HL-60 (cell line): ENCODE results near the gene SEC24D.

ENCODE experiments used
- POLR2AphosphoS5 ChIP-seq: IDR thresholded peaks from 2 replicates; pipeline ENCODE4 v1.6.1; 2012; ENCODE audit warnings: low read depth
- SPI1 ChIP-seq: IDR thresholded peaks from 2 replicates; pipeline ENCODE4 v1.6.1; 2012; ENCODE audit warnings: low read depth, mild to moderate bottlenecking, borderline replicate concordance
- TF ChIP-seq, protein P1 (sequence below): IDR thresholded peaks from one replicate; pipeline ENCODE4 v1.5.1; 2011; ENCODE audit warnings: low read length, control low read depth, inconsistent platforms; ENCODE audit not compliant: insufficient read depth
- TF ChIP-seq, protein P2 (sequence below): IDR thresholded peaks from 2 replicates; pipeline ENCODE4 v1.6.1; 2012; ENCODE audit warnings: low read depth; ENCODE audit not compliant: insufficient replicate concordance

DNA sequence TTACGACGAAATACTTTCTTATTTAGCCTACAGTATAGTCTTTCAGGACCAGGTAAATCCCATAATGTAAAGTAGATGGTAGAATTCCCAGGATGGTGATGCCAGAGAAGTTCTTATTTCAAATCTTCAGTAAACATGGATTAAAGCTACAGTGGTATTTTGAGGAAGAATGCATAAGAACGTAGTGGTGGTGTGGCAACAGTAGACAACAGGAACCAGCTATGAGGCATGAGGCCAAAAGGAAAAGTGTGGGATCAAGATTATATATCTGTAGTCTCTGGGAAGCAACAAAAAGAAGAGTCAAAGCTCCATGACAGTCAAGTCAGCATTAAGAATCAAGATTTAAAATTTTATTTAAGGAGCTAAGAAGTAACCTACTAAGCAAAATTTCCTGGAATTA is 90.6 kb downstream of the SEC24D start:
- TF ChIP-seq, protein P1, sequence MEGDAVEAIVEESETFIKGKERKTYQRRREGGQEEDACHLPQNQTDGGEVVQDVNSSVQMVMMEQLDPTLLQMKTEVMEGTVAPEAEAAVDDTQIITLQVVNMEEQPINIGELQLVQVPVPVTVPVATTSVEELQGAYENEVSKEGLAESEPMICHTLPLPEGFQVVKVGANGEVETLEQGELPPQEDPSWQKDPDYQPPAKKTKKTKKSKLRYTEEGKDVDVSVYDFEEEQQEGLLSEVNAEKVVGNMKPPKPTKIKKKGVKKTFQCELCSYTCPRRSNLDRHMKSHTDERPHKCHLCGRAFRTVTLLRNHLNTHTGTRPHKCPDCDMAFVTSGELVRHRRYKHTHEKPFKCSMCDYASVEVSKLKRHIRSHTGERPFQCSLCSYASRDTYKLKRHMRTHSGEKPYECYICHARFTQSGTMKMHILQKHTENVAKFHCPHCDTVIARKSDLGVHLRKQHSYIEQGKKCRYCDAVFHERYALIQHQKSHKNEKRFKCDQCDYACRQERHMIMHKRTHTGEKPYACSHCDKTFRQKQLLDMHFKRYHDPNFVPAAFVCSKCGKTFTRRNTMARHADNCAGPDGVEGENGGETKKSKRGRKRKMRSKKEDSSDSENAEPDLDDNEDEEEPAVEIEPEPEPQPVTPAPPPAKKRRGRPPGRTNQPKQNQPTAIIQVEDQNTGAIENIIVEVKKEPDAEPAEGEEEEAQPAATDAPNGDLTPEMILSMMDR: no peak
- TF ChIP-seq, protein P2, sequence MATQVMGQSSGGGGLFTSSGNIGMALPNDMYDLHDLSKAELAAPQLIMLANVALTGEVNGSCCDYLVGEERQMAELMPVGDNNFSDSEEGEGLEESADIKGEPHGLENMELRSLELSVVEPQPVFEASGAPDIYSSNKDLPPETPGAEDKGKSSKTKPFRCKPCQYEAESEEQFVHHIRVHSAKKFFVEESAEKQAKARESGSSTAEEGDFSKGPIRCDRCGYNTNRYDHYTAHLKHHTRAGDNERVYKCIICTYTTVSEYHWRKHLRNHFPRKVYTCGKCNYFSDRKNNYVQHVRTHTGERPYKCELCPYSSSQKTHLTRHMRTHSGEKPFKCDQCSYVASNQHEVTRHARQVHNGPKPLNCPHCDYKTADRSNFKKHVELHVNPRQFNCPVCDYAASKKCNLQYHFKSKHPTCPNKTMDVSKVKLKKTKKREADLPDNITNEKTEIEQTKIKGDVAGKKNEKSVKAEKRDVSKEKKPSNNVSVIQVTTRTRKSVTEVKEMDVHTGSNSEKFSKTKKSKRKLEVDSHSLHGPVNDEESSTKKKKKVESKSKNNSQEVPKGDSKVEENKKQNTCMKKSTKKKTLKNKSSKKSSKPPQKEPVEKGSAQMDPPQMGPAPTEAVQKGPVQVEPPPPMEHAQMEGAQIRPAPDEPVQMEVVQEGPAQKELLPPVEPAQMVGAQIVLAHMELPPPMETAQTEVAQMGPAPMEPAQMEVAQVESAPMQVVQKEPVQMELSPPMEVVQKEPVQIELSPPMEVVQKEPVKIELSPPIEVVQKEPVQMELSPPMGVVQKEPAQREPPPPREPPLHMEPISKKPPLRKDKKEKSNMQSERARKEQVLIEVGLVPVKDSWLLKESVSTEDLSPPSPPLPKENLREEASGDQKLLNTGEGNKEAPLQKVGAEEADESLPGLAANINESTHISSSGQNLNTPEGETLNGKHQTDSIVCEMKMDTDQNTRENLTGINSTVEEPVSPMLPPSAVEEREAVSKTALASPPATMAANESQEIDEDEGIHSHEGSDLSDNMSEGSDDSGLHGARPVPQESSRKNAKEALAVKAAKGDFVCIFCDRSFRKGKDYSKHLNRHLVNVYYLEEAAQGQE: no peak
- no peak for TF ChIP-seq SPI1
- no peak for TF ChIP-seq POLR2AphosphoS5
